Skeletal muscle tissue (tissue), 4 donors: ENCODE measurements around the gene COQ5. TPM values are rescaled to one million over a fixed set of nuclear protein-coding genes. Genes with fewer than 3 reads are reported as not detected.
A peak's percentile ranks its signal among the peaks of the same experiment; 100 is the strongest.

Source experiments
- H3K27ac ChIP-seq: one replicate; pipeline ENCODE4 v1.7.0; 2013; ENCODE audit warnings: mild to moderate bottlenecking, low read depth, low read length, inconsistent platforms
- H3K27me3 ChIP-seq, 3 donors: one replicate each; pipeline ENCODE4 v1.7.0; 2013; ENCODE audit warnings: low read length in 3 of 3; ENCODE audit not compliant: control insufficient read depth in 3 of 3, insufficient read depth in 3 of 3
- H3K36me3 ChIP-seq, 3 donors: one replicate each; pipeline ENCODE4 v1.7.0; 2013; ENCODE audit warnings: low read length in 3 of 3; ENCODE audit not compliant: control insufficient read depth in 3 of 3, insufficient read depth in 3 of 3
- H3K4me1 ChIP-seq, 3 donors: one replicate each; pipeline ENCODE4 v1.7.0; 2013; ENCODE audit warnings: low read length in 3 of 3, mild to moderate bottlenecking in 3 of 3; ENCODE audit not compliant: control insufficient read depth in 3 of 3, insufficient read depth in 3 of 3
- H3K4me3 ChIP-seq, 3 donors: one replicate each; pipeline ENCODE4 v1.7.0; 2013; ENCODE audit warnings: low read length in 3 of 3
- H3K9ac ChIP-seq, 3 donors: one replicate each; pipeline ENCODE4 v1.7.0; 2013; ENCODE audit warnings: low read length in 3 of 3, mild to moderate bottlenecking in 3 of 3, moderate library complexity in 2 of 3, low read depth in 1 of 3
- H3K9me3 ChIP-seq, 3 donors: one replicate each; pipeline ENCODE4 v1.7.0; 2013; ENCODE audit warnings: low read length in 3 of 3; ENCODE audit not compliant: control insufficient read depth in 3 of 3
- total RNA-seq: library from RNA; depleted of rRNA; stranded (reverse); fragments of >200 nt; gene quantifications from one replicate; pipeline ENCODE4 v1.2.3, GENCODE V29; 2014
- donor health status: Osteomylitis.

The COQ5 gene
- total RNA-seq, 1 donor from 2014 or later, result 29.7 TPM

DNA sequence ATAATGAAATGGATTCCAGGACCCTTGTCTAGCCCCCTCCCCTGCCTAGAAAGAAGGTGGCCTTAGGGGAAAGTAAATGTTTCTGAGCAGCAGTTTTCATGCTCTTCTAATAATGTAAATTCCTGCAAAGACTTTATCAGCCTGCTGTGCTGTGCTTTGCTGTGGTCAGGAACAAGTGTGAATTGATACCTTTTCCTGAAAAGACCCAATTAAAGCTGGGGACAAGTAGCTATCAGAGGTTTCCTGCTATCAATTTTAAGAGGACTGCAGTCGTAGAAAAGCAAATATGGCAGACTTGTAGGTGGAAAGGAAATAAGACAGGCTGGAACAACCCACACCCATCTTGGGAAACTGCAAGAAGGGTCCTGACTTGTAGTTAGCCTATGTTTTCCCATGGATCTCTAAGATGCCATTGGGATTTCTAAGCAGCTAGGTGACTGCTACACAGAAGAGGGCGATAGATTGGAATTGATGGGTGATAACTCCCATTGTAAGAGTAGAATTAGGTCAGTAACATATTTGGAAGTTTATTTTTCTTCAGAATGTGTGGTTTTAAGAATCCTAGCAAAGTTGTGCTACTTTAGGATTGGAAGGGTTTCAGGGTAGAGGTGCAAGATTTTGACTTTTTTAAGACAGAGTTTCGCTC lies 30.0 kb downstream of the COQ5 start:
- Histone ChIP-seq H3K27ac (no peak overlapping the region), H3K4me3 (no peak overlapping the region), H3K36me3 (peaks cover 15 to 35% (median 31%) of the 10 kb centered on the region in 3 donors), H3K27me3 (no peaks in the 10 kb centered on the region), H3K4me1 (peaks cover 16 to 29% (median 16%) of the 10 kb centered on the region in 3 donors), H3K9me3 (no peaks in the 10 kb centered on the region), H3K9ac (no peak overlapping the region)

DNA sequence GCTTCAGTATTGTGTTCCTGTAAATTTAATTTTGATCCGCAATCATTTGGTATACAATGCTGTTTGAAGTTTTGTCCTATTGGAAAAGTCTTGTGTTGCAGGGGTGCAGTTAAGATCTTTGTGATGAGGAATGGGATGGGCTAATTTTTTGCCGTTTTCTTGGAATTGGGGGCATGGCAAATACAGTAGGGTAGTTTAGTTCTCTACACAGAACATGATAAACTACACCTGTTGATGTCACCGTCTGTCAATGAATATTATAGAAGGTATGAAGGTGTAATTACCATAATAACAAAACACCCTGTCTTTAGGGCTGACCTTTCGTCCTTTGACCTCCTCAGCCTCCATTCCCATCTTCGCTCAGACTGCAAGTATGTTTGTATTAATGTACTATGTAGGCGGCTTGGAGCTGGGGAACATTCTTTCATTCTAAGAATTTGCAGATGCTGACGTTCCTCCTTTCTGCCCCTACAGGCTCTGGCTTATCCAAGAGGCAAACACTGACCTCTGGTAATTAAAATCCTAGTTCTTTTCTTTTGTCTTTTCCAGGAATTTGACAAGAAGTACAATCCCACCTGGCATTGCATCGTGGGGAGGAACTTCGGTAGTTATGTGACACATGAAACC lies 31.3 kb downstream of the COQ5 start:
- Histone ChIP-seq H3K4me3 (peak overlapping the region; percentile 82 to 92 (median 90)), H3K9me3 (no peaks in the 10 kb centered on the region), H3K36me3 (peaks cover 7 to 25% (median 22%) of the 10 kb centered on the region in 3 donors), H3K27ac (no peak overlapping the region), H3K4me1 (peaks cover 16 to 29% (median 16%) of the 10 kb centered on the region in 3 donors), H3K27me3 (no peaks in the 10 kb centered on the region), H3K9ac (peak overlapping the region; percentile 66 to 84 (median 71))

GRCh38 chr12:120496413-120497340 lies 32.3 kb downstream of the COQ5 start:
- Histone ChIP-seq H3K9me3 (no peaks in the 10 kb centered on the region), H3K9ac (peak overlapping the region; percentile 66 to 84 (median 81)), H3K27me3 (no peaks in the 10 kb centered on the region), H3K4me1 (peaks cover 16 to 31% (median 16%) of the 10 kb centered on the region in 3 donors), H3K4me3 (peak overlapping the region; percentile 82 to 92 (median 90)), H3K36me3 (peaks cover 7 to 25% (median 17%) of the 10 kb centered on the region in 3 donors), H3K27ac (peak overlapping the region; percentile 69)

DNA sequence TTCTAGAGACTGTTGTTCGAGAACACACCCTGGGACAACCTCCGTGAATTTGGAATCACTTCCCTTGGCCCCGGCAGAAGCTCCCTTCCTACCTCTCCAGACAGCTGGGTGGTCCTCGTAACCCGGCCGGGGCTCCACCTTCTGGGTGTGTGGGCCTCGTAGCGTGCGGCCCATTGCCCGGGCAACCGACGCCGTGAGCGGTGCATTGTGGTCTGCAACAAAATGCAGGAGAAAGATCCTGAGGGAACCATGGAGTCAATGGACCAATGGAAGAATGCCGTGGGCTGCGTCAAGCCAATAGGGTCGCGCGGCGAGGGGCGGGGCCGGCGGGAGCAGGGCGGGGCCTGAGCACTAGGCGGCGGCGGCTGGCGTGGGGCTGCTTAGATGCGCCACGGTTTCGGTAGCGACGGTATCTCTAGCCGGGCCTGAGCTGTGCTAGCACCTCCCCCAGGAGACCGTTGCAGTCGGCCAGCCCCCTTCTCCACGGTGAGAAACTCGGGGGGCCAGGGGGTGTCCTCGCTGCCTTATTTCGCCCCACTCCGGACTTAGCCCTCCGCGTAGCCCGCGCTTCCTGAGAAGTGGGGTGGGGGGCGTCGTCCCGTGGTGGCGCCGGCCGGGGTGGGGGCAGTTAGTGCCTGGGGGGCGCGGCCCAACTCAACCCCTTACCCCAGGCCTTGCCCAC lies 33.1 kb downstream of the COQ5 start, which contains the start of gene DYNLL1:
DYNLL1 (plus strand) TSS at position 383 of the 682 bp plus-strand sequence. CDS start 309 bp downstream, outside the sequence.
- Histone ChIP-seq H3K36me3 (peaks cover 6 to 25% (median 25%) of the 10 kb centered on the region in 3 donors), H3K27ac (peak within 1 kb of the TSS; percentile 69), H3K4me3 (peak within 1 kb of the TSS; percentile 84 to 92 (median 90)), H3K27me3 (no peaks in the 10 kb centered on the region), H3K9me3 (no peaks in the 10 kb centered on the region), H3K4me1 (peaks cover 20 to 39% (median 21%) of the 10 kb centered on the region in 3 donors), H3K9ac (peak within 1 kb of the TSS; percentile 66 to 84 (median 81))

- Histone ChIP-seq H3K9ac (no peak overlapping the region), H3K4me3 (peak overlapping the region; percentile 84 to 92 (median 90)), H3K4me1 (peaks cover 20 to 40% (median 21%) of the 10 kb centered on the region in 3 donors), H3K36me3 (peaks cover 3 to 20% (median 19%) of the 10 kb centered on the region in 3 donors), H3K9me3 (no peaks in the 10 kb centered on the region), H3K27me3 (no peaks in the 10 kb centered on the region), H3K27ac (no peak overlapping the region)
Measured at GRCh38 chr12:120495186-120495730, 33.7 kb downstream of the COQ5 start.

DNA sequence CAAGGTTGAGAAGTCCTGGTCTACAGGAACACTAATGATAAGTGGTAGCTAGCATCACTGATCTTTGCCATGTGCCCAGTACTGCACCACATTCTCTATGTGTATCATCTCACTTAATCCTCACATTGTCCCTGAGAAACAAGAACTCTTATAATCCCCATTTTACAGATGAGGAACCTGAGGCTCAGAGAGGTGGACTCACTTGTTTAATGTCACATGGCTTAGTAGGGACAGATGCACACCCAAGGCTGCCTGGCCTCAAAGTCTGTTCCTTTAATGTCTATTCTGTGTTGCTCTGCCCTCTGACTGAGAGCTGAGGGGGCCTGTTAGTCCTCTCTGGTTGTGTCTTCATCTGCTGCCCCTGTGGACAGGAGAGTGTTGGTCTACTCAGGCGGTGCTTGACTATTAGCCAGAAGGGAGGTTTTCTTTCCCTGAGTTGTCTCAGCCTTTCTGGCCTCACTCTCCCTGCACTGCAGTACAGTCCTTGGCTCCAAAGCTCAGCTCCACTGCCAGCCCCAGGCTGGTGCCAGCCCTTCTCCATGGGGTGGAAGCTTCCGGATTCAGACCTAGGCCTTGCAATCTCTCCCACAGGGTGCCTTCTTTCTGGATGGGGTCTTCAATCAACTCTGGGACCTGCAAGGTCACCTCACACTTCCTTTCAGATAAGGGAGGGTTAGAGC lies 38.0 kb downstream of the COQ5 start:
- Histone ChIP-seq H3K9me3 (no peaks in the 10 kb centered on the region), H3K9ac (no peak overlapping the region), H3K27me3 (no peaks in the 10 kb centered on the region), H3K4me3 (no peak overlapping the region), H3K4me1 (peaks cover 4 to 18% (median 9%) of the 10 kb centered on the region in 3 donors), H3K27ac (no peak overlapping the region), H3K36me3 (peaks cover 0 to 19% (median 3%) of the 10 kb centered on the region in 3 donors)

DNA sequence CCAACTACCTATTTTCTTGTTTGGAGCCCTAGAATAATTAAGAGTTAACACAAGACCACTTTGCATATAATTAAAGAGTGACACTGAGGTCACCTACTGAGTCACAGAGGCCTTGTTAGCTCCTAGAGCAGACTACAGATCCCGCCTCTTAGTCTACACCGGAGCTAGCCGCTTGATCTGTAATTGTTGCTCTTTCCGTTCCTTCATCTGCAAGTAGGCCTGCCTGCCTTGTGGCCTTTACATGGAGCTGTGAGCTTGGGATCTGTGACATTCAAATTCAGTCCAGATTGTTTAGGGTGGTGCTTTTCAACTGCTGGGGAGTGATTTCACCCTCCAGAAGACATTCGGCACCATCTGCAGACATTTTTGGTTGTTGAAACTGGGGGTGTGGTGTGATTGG lies 38.6 kb downstream of the COQ5 start:
- Histone ChIP-seq H3K27ac (no peak overlapping the region), H3K9ac (no peak overlapping the region), H3K27me3 (no peaks in the 10 kb centered on the region), H3K9me3 (no peaks in the 10 kb centered on the region), H3K4me3 (no peak overlapping the region), H3K36me3 (peaks cover 0 to 19% (median 3%) of the 10 kb centered on the region in 3 donors), H3K4me1 (peaks cover 4 to 17% (median 7%) of the 10 kb centered on the region in 3 donors)

DNA sequence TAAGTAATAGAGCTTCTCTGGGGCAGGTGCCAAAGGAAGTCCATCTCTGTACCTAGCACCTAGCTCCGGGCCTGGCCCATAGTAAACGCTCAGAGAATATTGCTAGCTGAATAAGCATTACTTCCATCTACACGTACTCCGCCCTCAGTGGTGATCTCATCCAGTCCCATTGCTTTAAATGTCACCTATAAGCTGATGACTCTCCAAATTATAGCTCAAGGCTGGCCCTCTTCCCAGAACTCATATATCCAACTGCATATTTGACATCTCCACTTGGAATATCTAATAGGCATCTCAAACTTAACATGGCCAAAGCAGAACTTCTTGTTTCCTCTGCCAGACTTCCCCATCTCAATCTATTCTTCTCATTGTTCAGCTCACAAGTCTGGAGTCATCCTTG lies 39.9 kb downstream of the COQ5 start:
- Histone ChIP-seq H3K36me3 (peaks cover 0 to 19% (median 3%) of the 10 kb centered on the region in 3 donors), H3K9ac (no peak overlapping the region), H3K27me3 (no peaks in the 10 kb centered on the region), H3K4me3 (no peak overlapping the region), H3K9me3 (no peaks in the 10 kb centered on the region), H3K27ac (no peak overlapping the region), H3K4me1 (peaks cover 4 to 11% (median 4%) of the 10 kb centered on the region in 3 donors)
